OCI-LY1 (cell line): Measurements from ENCODE around the gene ERG.

Experiments
- H2AFZ ChIP-seq: fragments of 200-600 bp; sonication (generic), shearing (Covaris generic); 2 replicates; pipeline ENCODE4 v1.6.0; 2014; ENCODE audit warnings: antibody characterized with exemption, mild to moderate bottlenecking, low read length
- H3F3A ChIP-seq: fragments of 200-600 bp; sonication (generic), shearing (Covaris generic); 2 replicates; pipeline ENCODE4 v1.6.0; 2014; ENCODE audit warnings: mild to moderate bottlenecking, antibody characterized with exemption, low read length, moderate library complexity; ENCODE audit not compliant: insufficient read depth
- H3K27ac ChIP-seq: fragments of 200-600 bp; sonication (generic); 2 replicates; pipeline ENCODE4 v1.5.1; 2014; ENCODE audit warnings: low read length, mixed run types, mild to moderate bottlenecking, low read depth; ENCODE audit not compliant: poor library complexity, severe bottlenecking
- H3K27me3 ChIP-seq: fragments of 200-600 bp; sonication (generic); 2 replicates; pipeline ENCODE4 v1.6.0; 2014; ENCODE audit warnings: antibody characterized with exemption, mild to moderate bottlenecking, low read length, moderate library complexity; ENCODE audit not compliant: insufficient read depth
- H3K36me3 ChIP-seq: fragments of 200-600 bp; sonication (generic); 2 replicates; pipeline ENCODE4 v1.6.1; 2014; ENCODE audit warnings: mild to moderate bottlenecking, antibody characterized with exemption, low read length, moderate library complexity, mixed read lengths; ENCODE audit not compliant: insufficient read depth
- H3K4me1 ChIP-seq: fragments of 200-600 bp; sonication (generic); 2 replicates; pipeline ENCODE4 v1.5.1; 2014; ENCODE audit warnings: mild to moderate bottlenecking, low read length, moderate library complexity; ENCODE audit not compliant: insufficient read depth, severe bottlenecking
- H3K4me2 ChIP-seq: fragments of 200-600 bp; sonication (generic), shearing (Covaris generic); 2 replicates; pipeline ENCODE4 v1.6.1; 2014; ENCODE audit warnings: low read length
- H3K4me3 ChIP-seq: fragments of 200-600 bp; sonication (generic); 2 replicates; pipeline ENCODE4 v1.5.1; 2014; ENCODE audit warnings: low read length, low read depth, mild to moderate bottlenecking, mixed read lengths; ENCODE audit not compliant: poor library complexity, severe bottlenecking
- H3K79me2 ChIP-seq: fragments of 200-600 bp; shearing (Covaris generic); 2 replicates; pipeline ENCODE4 v1.6.1; 2016; ENCODE audit warnings: mixed run types, low read length, mixed read lengths; ENCODE audit not compliant: insufficient read depth
- H3K9ac ChIP-seq: fragments of 200-600 bp; sonication (generic), shearing (Covaris generic); 2 replicates; pipeline ENCODE4 v1.6.1; 2014; ENCODE audit warnings: mild to moderate bottlenecking, low read length, mixed read lengths
- H3K9me2 ChIP-seq: fragments of 200-600 bp; sonication (generic), shearing (Covaris generic); 2 replicates; pipeline ENCODE4 v1.6.1; 2014; ENCODE audit warnings: low read depth, mild to moderate bottlenecking, low read length, mixed read lengths
- H3K9me3 ChIP-seq: fragments of 200-600 bp; shearing (Covaris generic); 2 replicates; pipeline ENCODE4 v1.6.1; 2014; ENCODE audit warnings: low read length, mixed read lengths
- H4K20me1 ChIP-seq: fragments of 200-600 bp; sonication (generic), shearing (Covaris generic); 2 replicates; pipeline ENCODE4 v1.6.0; 2016; ENCODE audit warnings: mild to moderate bottlenecking, low read length; ENCODE audit not compliant: insufficient read depth
- EZH2 ChIP-seq: fragments of 200-600 bp; sonication (generic), shearing (Covaris generic); IDR thresholded peaks from 2 replicates; pipeline ENCODE4 v1.8.0; 2017; ENCODE audit warnings: borderline replicate concordance, mixed run types, mild to moderate bottlenecking, antibody characterized with exemption, low read length, moderate library complexity, mixed read lengths
- TF ChIP-seq, protein P1 (sequence below): fragments of 200-600 bp; sonication (generic), shearing (Covaris generic); IDR thresholded peaks from 2 replicates; pipeline ENCODE4 v1.5.1; 2017; ENCODE audit warnings: mild to moderate bottlenecking, antibody characterized with exemption, low read length, moderate library complexity, mixed read lengths

The ERG gene

DNA sequence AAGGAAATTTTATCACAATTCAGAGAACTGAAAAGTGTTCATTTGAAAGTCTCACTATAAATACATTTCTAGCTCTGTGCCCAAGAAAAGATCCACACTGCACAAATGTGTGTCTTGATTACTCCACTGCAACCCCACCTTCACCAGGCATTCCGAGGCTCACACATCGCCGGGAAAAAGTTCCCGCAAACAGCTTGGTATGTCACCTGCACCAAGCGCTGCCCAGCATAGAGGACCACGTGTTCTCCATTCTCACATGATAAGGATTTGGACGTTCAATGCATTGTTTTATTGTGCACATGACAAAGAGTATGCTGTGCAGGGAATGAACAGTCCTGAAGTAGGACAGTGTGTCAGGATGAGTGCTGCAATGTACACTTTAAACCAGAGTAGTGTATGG is 70.1 kb downstream of the ERG start:
- Histone ChIP-seq H3K9ac (no peak overlapping the region), H3K9me2 (no peaks in the 10 kb centered on the region), H3K4me2 (no peak overlapping the region), H3K27me3 (no peaks in the 10 kb centered on the region), H3K27ac (no peak overlapping the region), H3K9me3 (no peaks in the 10 kb centered on the region), H4K20me1 (no peaks in the 10 kb centered on the region), H2AFZ (no peak overlapping the region), H3K4me1 (no peaks in the 10 kb centered on the region), H3F3A (no peaks in the 10 kb centered on the region), H3K4me3 (no peak overlapping the region), H3K36me3 (no peaks in the 10 kb centered on the region), H3K79me2 (no peaks in the 10 kb centered on the region)
- TF ChIP-seq, protein P1, sequence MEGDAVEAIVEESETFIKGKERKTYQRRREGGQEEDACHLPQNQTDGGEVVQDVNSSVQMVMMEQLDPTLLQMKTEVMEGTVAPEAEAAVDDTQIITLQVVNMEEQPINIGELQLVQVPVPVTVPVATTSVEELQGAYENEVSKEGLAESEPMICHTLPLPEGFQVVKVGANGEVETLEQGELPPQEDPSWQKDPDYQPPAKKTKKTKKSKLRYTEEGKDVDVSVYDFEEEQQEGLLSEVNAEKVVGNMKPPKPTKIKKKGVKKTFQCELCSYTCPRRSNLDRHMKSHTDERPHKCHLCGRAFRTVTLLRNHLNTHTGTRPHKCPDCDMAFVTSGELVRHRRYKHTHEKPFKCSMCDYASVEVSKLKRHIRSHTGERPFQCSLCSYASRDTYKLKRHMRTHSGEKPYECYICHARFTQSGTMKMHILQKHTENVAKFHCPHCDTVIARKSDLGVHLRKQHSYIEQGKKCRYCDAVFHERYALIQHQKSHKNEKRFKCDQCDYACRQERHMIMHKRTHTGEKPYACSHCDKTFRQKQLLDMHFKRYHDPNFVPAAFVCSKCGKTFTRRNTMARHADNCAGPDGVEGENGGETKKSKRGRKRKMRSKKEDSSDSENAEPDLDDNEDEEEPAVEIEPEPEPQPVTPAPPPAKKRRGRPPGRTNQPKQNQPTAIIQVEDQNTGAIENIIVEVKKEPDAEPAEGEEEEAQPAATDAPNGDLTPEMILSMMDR = no peak
- no peak for TF ChIP-seq EZH2

DNA sequence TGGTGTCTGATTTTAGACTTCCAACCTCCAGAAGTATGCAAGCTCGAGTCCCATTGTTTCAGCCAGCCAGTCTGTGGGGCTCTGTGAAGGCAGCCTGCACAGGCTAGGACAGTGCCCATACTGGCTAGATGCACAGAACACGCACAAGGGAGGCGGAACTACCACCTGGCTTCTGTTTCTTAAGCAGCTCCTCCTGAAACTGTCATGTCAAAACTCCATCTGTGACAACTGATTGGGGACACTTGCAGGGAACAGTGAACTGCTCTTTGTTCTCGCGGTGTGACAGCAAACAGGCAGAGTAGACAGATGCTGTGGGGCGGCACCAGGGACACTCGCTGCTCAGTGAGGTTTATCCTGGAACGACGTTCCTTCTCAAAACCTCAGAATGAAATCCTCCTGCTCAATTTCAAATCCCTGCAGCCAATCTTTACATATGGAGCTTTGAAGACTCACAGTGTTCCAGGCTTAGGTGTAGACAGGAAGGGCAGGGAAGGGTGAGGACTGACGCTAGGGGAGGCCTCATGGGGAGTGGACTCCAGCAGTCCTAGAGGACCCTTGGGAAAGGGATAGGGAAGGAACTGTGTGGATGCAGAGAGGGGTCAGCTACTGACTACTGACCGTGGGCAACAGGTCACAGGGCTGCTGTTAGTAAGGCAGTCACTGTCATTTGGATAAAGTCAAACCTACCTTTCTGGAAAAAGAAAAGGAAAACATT is 73.8 kb downstream of the ERG start:
- H3K27ac ChIP-seq = no peak overlapping the region
- no peak overlapping the region for H3K4me3 ChIP-seq
- H3K36me3 ChIP-seq = no peaks in the 10 kb centered on the region
- no peaks in the 10 kb centered on the region for H3K9me3 ChIP-seq
- H3K4me1 ChIP-seq = no peaks in the 10 kb centered on the region
- no peaks in the 10 kb centered on the region for H3K79me2 ChIP-seq
- H2AFZ ChIP-seq = no peak overlapping the region
- H4K20me1 ChIP-seq = no peaks in the 10 kb centered on the region
- H3K4me2 ChIP-seq = no peak overlapping the region
- no peaks in the 10 kb centered on the region for H3K9me2 ChIP-seq
- H3K9ac ChIP-seq = no peak overlapping the region
- no peaks in the 10 kb centered on the region for H3F3A ChIP-seq
- TF ChIP-seq, protein P1 = no peak
- TF ChIP-seq EZH2 = no peak
- H3K27me3 ChIP-seq = no peaks in the 10 kb centered on the region

DNA sequence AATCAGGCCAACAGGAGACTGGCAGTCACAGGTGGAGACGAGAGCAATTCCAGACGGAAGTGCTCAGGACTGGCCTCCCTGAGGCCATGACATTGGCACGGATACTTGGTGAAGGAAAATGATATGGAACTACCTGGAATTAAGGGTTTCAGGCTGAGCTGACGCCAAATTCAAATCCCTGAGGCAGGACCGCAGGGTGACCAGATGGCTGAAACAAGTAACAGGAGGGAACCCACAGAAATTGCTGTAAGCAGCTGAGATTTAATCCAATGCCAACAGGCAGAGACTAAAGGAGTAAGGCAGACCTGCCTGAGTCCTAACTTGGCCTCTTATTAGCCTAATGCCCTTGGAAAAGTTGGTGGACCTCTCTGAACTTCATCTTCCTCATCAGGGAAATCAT is 76.2 kb downstream of the ERG start:
- no peaks in the 10 kb centered on the region for H3K9me3 ChIP-seq
- H3K4me2 ChIP-seq = no peak overlapping the region
- no peak overlapping the region for H3K9ac ChIP-seq
- no peak overlapping the region for H2AFZ ChIP-seq
- no peaks in the 10 kb centered on the region for H3K36me3 ChIP-seq
- no peaks in the 10 kb centered on the region for H4K20me1 ChIP-seq
- H3K27me3 ChIP-seq = no peaks in the 10 kb centered on the region
- no peak overlapping the region for H3K4me3 ChIP-seq
- no peaks in the 10 kb centered on the region for H3K9me2 ChIP-seq
- H3F3A ChIP-seq = no peaks in the 10 kb centered on the region
- no peaks in the 10 kb centered on the region for H3K4me1 ChIP-seq
- TF ChIP-seq EZH2 = no peak
- TF ChIP-seq, protein P1 = no peak
- H3K27ac ChIP-seq = no peak overlapping the region
- no peaks in the 10 kb centered on the region for H3K79me2 ChIP-seq
